HCT116 (cell line): ENCODE results near the gene DPH2. TPM values are rescaled to one million over a fixed set of nuclear protein-coding genes. Genes with fewer than 3 reads are reported as not detected.

Experiments
- ATAC-seq: fragments of 200-7000 bp; cut with Tn5 transposase; 2 replicates; pipeline ENCODE4 v1.9.1; 2020; ENCODE audit warnings: mild to moderate bottlenecking, moderate library complexity
- BruUV-seq: library from RNA; stranded (reverse); fragments of 400-500 nt; replicated peaks from 2 replicates; lab custom pipeline; 2021; lab: Mats Ljungman, UMichigan
- CTCF ChIA-PET: fragments of 300-600 bp; sonication (Branson Sonifier 250); formaldehyde crosslinking; loops from one replicate; lab custom pipeline; 2021; ENCODE audit warnings: antibody characterized with exemption; lab: Charles Lee
- POLR2A ChIA-PET: fragments of 300-600, 350-600 bp; sonication (Branson Sonifier 250); formaldehyde crosslinking; loops from one replicate; lab custom pipeline; 2021; ENCODE audit warnings: antibody characterized with exemption; lab: Charles Lee
- RAD21 ChIA-PET, 2 experiments: fragments of 300-600 bp; sonication (Branson Sonifier 250); formaldehyde crosslinking; loops; one replicate each; lab custom pipeline; 2023; ENCODE audit warnings: low total read pairs in 2 of 2; ENCODE audit not compliant: uncharacterized antibody in 2 of 2, unreplicated experiment in 2 of 2, low non-redundant PET in 1 of 2; lab: Charles Lee
- DNase-seq: peaks from one replicate; pipeline ENCODE4 v3.0.0-alpha.2; 2010; ENCODE audit warnings: low read depth, low spot score
- H2AFZ ChIP-seq: fragments of 200-600 bp; shearing (Covaris generic), sonication (generic); 2 replicates; pipeline ENCODE4 v1.6.1; 2017; ENCODE audit warnings: low read depth, mixed run types, mixed read lengths, antibody characterized with exemption, low read length; ENCODE audit not compliant: poor library complexity, severe bottlenecking
- H3K27ac ChIP-seq: 2 replicates; pipeline ENCODE4 v1.5.1; 2012; ENCODE audit warnings: low read depth, low read length
- H3K27me3 ChIP-seq: fragments of 200-600 bp; sonication (generic); 2 replicates; pipeline ENCODE4 v1.6.1; 2016; ENCODE audit warnings: mixed run types, low read length, mixed read lengths; ENCODE audit not compliant: insufficient read depth
- H3K36me3 ChIP-seq, 2 experiments: fragments of 200-500 bp in 1 of 2; fragments of 200-600 bp in 1 of 2; sonication (Bioruptor generic) in 1 of 2; sonication (generic) in 1 of 2; 2 replicates each; pipeline versions ENCODE4 v1.5.1 to v1.6.1; 2014 to 2016; ENCODE audit warnings: low read length in 2 of 2, inconsistent platforms in 1 of 2, mixed read lengths in 1 of 2, mixed run types in 1 of 2; ENCODE audit not compliant: insufficient read depth in 2 of 2, control insufficient read depth in 1 of 2
- H3K4me1 ChIP-seq, 2 experiments: fragments of 200-600 bp in 1 of 2; sonication (generic) in 1 of 2; 2 replicates each; pipeline versions ENCODE4 v1.5.1 to v1.6.1; 2012 to 2017; ENCODE audit warnings: low read length in 2 of 2, inconsistent platforms in 1 of 2, mild to moderate bottlenecking in 1 of 2, mixed read lengths in 1 of 2, mixed run types in 1 of 2, moderate library complexity in 1 of 2; ENCODE audit not compliant: insufficient read depth in 2 of 2, control insufficient read depth in 1 of 2
- H3K4me2 ChIP-seq: fragments of 200-600 bp; sonication (generic); 2 replicates; pipeline ENCODE4 v1.6.1; 2017; ENCODE audit warnings: mixed run types, low read length, mixed read lengths
- H3K4me3 ChIP-seq, 2 experiments: fragments of 200-600 bp in 1 of 2; sonication (generic) in 1 of 2; replicated peaks in 1 of 2; 2 replicates each; pipeline ENCODE4 v1.5.1; 2011 to 2016; ENCODE audit warnings: low read length in 2 of 2, control low read depth in 1 of 2, low read depth in 1 of 2, mild to moderate bottlenecking in 1 of 2, mixed read lengths in 1 of 2, mixed run types in 1 of 2
- H3K79me2 ChIP-seq: fragments of 200-600 bp; sonication (generic); 2 replicates; pipeline ENCODE4 v1.6.1; 2017; ENCODE audit warnings: mild to moderate bottlenecking, mixed run types, low read length, moderate library complexity, mixed read lengths; ENCODE audit not compliant: insufficient read depth
- H3K9ac ChIP-seq: fragments of 200-600 bp; sonication (generic); 2 replicates; pipeline ENCODE4 v1.6.1; 2016; ENCODE audit warnings: low read length, mixed read lengths
- H3K9me2 ChIP-seq: fragments of 200-600 bp; sonication (generic), shearing (Covaris generic); 2 replicates; pipeline ENCODE4 v1.6.1; 2017; ENCODE audit warnings: mixed run types, mild to moderate bottlenecking, moderate library complexity; ENCODE audit not compliant: insufficient read depth
- H3K9me3 ChIP-seq, 2 experiments: fragments of 200-500 bp in 1 of 2; fragments of 200-600 bp in 1 of 2; sonication (Bioruptor generic) in 1 of 2; sonication (generic) in 1 of 2; 2 replicates each; pipeline ENCODE4 v1.6.1; 2014 to 2017; ENCODE audit warnings: low read length in 2 of 2, mixed read lengths in 2 of 2, inconsistent platforms in 1 of 2, low read depth in 1 of 2, mild to moderate bottlenecking in 1 of 2, mixed run types in 1 of 2, moderate library complexity in 1 of 2; ENCODE audit not compliant: control insufficient read depth in 1 of 2, insufficient read depth in 1 of 2
- H4K20me1 ChIP-seq: fragments of 200-600 bp; sonication (generic), shearing (Covaris generic); 2 replicates; pipeline ENCODE4 v1.6.1; 2017; ENCODE audit warnings: mixed run types, mild to moderate bottlenecking, moderate library complexity; ENCODE audit not compliant: insufficient read depth
- CBX3 ChIP-seq: IDR thresholded peaks from 2 replicates; pipeline ENCODE4 v1.6.1; 2012; ENCODE audit warnings: low read depth
- CEBPB ChIP-seq: IDR thresholded peaks from 2 replicates; pipeline ENCODE4 v1.6.1; 2012; ENCODE audit warnings: low read depth
- ELF1 ChIP-seq: IDR thresholded peaks from 2 replicates; pipeline ENCODE4 v1.6.1; 2012; ENCODE audit warnings: low read depth, borderline replicate concordance
- EZH2 ChIP-seq: fragments of 200-600 bp; sonication (generic); IDR thresholded peaks from 2 replicates; pipeline ENCODE4 v1.6.1; 2017; ENCODE audit warnings: antibody characterized with exemption, mixed run types
- POLR2A ChIP-seq: IDR thresholded peaks from 2 replicates; pipeline ENCODE4 v1.7.0; 2011; ENCODE audit warnings: borderline replicate concordance; ENCODE audit not compliant: insufficient read depth, insufficient read length; ENCODE audit errors: extremely low read depth
- POLR2AphosphoS5 ChIP-seq: IDR thresholded peaks from 2 replicates; pipeline ENCODE4 v1.6.1; 2011; ENCODE audit warnings: mild to moderate bottlenecking, low read depth, low read length, moderate library complexity
- SIN3A ChIP-seq: IDR thresholded peaks from 2 replicates; pipeline ENCODE4 v1.6.1; 2012; ENCODE audit warnings: low read depth
- SRF ChIP-seq: IDR thresholded peaks from 2 replicates; pipeline ENCODE4 v1.6.1; 2012; ENCODE audit warnings: low read depth
- YY1 ChIP-seq: IDR thresholded peaks from 2 replicates; pipeline ENCODE4 v1.6.1; 2011; ENCODE audit warnings: low read length, low read depth, moderate library complexity, mild to moderate bottlenecking; ENCODE audit not compliant: insufficient replicate concordance; ENCODE audit errors: extremely low read depth
- ZFX ChIP-seq: fragments of 450-650 bp; IDR thresholded peaks from 2 replicates; pipeline ENCODE4 v1.6.1; 2017
- ZNF274 ChIP-seq: fragments of 200-500 bp; sonication (Bioruptor generic); IDR thresholded peaks from 2 replicates; pipeline ENCODE4 v1.6.1; 2014; ENCODE audit warnings: mild to moderate bottlenecking, low read depth, low read length, inconsistent platforms
- intact Hi-C: fragments of 100-400 bp; cut with micrococcal nuclease; formaldehyde crosslinking; loops from 2 replicates; pipeline ENCODE4 v1.10.0; 2022
- total RNA-seq: library from RNA; stranded (reverse); gene quantifications from one replicate; pipeline ENCODE4 v1.2.1, GENCODE V29; 2021; ENCODE audit not compliant: unreplicated experiment
- TF ChIP-seq, protein P1 (sequence below): IDR thresholded peaks from 2 replicates; pipeline ENCODE4 v1.6.1; 2012
- TF ChIP-seq, protein P2 (sequence below), 3 experiments: fragments of 200-600 bp in 1 of 3; sonication (generic) in 1 of 3; IDR thresholded peaks in 2 of 3; conservative IDR thresholded peaks in 1 of 3; 2 replicates each; pipeline ENCODE4 v1.5.1; 2012 to 2017; ENCODE audit warnings: low read depth in 2 of 3, low read length in 2 of 3, antibody characterized with exemption in 1 of 3, borderline replicate concordance in 1 of 3, control low read depth in 1 of 3, mild to moderate bottlenecking in 1 of 3, mixed read lengths in 1 of 3, mixed run types in 1 of 3, moderate library complexity in 1 of 3; ENCODE audit not compliant: insufficient read depth in 1 of 3
- TF ChIP-seq, protein P3 (sequence below): IDR thresholded peaks from 2 replicates; pipeline ENCODE4 v1.6.1; 2011; ENCODE audit warnings: mild to moderate bottlenecking, low read length, moderate library complexity; ENCODE audit not compliant: insufficient replicate concordance; ENCODE audit errors: extremely low read depth
- TF ChIP-seq, protein P4 (sequence below): IDR thresholded peaks from 2 replicates; pipeline ENCODE4 v1.6.1; 2012; ENCODE audit warnings: low read depth

DPH2 gene
- total RNA-seq, 1 experiment from 2014 or later = 53.2 TPM

DNA sequence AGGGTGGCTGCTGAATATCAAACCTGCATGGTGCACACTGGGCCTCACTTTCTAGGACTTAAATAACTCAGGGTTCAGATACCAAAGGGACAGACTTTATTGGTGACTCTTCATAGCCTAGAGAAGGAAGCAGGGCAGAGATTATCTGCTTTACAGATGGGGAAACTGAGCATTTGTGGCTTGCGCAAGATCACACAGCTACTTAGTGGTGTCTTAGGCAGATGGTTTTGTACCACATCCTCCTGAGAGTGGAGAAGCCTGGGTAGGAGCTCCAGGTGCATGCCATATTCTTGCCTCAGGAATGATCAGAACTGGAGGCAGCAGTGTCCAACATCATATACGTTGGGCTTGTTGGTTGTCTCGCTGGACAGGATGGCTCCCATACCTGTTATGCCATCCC is 6.8 kb upstream of the DPH2 start:
- H3K27me3 ChIP-seq = no peaks in the 10 kb centered on the region
- no peak for DNase-seq
- RAD21 ChIA-PET = no interaction called here
- POLR2A ChIA-PET = no interaction called here
- BruUV-seq = no TSS peak
- H3K9me3 ChIP-seq = no peaks in the 10 kb centered on the region
- intact Hi-C loops = no loop called here
- H3K79me2 ChIP-seq = no peaks in the 10 kb centered on the region
- H3K9ac ChIP-seq = no peak overlapping the region
- H4K20me1 ChIP-seq = no peaks in the 10 kb centered on the region
- peaks cover 0 to 3% of the 10 kb centered on the region in 2 experiments; a peak in 2 of 4 replicates for H3K36me3 ChIP-seq
- no peak overlapping the region for H3K27ac ChIP-seq
- H3K4me1 ChIP-seq = no peaks in the 10 kb centered on the region
- H2AFZ ChIP-seq = no peak overlapping the region
- CTCF ChIA-PET = no interaction called here
- no peak for ATAC-seq
- TF ChIP-seq, protein P1, sequence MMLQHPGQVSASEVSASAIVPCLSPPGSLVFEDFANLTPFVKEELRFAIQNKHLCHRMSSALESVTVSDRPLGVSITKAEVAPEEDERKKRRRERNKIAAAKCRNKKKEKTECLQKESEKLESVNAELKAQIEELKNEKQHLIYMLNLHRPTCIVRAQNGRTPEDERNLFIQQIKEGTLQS = no peak
- TF ChIP-seq, protein P2, sequence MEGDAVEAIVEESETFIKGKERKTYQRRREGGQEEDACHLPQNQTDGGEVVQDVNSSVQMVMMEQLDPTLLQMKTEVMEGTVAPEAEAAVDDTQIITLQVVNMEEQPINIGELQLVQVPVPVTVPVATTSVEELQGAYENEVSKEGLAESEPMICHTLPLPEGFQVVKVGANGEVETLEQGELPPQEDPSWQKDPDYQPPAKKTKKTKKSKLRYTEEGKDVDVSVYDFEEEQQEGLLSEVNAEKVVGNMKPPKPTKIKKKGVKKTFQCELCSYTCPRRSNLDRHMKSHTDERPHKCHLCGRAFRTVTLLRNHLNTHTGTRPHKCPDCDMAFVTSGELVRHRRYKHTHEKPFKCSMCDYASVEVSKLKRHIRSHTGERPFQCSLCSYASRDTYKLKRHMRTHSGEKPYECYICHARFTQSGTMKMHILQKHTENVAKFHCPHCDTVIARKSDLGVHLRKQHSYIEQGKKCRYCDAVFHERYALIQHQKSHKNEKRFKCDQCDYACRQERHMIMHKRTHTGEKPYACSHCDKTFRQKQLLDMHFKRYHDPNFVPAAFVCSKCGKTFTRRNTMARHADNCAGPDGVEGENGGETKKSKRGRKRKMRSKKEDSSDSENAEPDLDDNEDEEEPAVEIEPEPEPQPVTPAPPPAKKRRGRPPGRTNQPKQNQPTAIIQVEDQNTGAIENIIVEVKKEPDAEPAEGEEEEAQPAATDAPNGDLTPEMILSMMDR (IDR thresholded peaks at IDR 0.05 in 2 of 3, conservative IDR thresholded peaks at IDR 0.05 in 1 of 3; ENCODE audit: borderline replicate concordance in 1 of 3, insufficient read depth in 1 of 3, low read depth in 2 of 3, low read length in 2 of 3) = no peak
- TF ChIP-seq POLR2A = no peak
- TF ChIP-seq CEBPB = no peak
- no peak for TF ChIP-seq EZH2
- TF ChIP-seq, protein P3, sequence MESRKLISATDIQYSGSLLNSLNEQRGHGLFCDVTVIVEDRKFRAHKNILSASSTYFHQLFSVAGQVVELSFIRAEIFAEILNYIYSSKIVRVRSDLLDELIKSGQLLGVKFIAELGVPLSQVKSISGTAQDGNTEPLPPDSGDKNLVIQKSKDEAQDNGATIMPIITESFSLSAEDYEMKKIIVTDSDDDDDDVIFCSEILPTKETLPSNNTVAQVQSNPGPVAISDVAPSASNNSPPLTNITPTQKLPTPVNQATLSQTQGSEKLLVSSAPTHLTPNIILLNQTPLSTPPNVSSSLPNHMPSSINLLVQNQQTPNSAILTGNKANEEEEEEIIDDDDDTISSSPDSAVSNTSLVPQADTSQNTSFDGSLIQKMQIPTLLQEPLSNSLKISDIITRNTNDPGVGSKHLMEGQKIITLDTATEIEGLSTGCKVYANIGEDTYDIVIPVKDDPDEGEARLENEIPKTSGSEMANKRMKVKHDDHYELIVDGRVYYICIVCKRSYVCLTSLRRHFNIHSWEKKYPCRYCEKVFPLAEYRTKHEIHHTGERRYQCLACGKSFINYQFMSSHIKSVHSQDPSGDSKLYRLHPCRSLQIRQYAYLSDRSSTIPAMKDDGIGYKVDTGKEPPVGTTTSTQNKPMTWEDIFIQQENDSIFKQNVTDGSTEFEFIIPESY = no peak
- no peak for TF ChIP-seq CBX3
- no peak for TF ChIP-seq SIN3A
- no peak for TF ChIP-seq ZFX
- no peak for TF ChIP-seq SRF
- no peak for TF ChIP-seq ELF1
- no peak for TF ChIP-seq YY1
- no peak for TF ChIP-seq ZNF274
- no peak for TF ChIP-seq POLR2AphosphoS5
- TF ChIP-seq, protein P4, sequence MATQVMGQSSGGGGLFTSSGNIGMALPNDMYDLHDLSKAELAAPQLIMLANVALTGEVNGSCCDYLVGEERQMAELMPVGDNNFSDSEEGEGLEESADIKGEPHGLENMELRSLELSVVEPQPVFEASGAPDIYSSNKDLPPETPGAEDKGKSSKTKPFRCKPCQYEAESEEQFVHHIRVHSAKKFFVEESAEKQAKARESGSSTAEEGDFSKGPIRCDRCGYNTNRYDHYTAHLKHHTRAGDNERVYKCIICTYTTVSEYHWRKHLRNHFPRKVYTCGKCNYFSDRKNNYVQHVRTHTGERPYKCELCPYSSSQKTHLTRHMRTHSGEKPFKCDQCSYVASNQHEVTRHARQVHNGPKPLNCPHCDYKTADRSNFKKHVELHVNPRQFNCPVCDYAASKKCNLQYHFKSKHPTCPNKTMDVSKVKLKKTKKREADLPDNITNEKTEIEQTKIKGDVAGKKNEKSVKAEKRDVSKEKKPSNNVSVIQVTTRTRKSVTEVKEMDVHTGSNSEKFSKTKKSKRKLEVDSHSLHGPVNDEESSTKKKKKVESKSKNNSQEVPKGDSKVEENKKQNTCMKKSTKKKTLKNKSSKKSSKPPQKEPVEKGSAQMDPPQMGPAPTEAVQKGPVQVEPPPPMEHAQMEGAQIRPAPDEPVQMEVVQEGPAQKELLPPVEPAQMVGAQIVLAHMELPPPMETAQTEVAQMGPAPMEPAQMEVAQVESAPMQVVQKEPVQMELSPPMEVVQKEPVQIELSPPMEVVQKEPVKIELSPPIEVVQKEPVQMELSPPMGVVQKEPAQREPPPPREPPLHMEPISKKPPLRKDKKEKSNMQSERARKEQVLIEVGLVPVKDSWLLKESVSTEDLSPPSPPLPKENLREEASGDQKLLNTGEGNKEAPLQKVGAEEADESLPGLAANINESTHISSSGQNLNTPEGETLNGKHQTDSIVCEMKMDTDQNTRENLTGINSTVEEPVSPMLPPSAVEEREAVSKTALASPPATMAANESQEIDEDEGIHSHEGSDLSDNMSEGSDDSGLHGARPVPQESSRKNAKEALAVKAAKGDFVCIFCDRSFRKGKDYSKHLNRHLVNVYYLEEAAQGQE = no peak
- TF ChIP-seq, all 23 proteins: peak for 0
- Histone ChIP-seq H3K9me2 (no peaks in the 10 kb centered on the region), H3K4me3 (no peak overlapping the region), H3K4me2 (no peak overlapping the region)
